ENCODE results near the gene GPR63. TPM values are rescaled to one million over a fixed set of nuclear protein-coding genes. Genes with fewer than 3 reads are reported as not detected.

Gene GPR63
- total and polyA plus RNA-seq, 2 of the 13 experiments (the other 11 are each of a cell fraction or from before 2014, with no cell fraction given) = 0.01 to 0.02 TPM

DNA sequence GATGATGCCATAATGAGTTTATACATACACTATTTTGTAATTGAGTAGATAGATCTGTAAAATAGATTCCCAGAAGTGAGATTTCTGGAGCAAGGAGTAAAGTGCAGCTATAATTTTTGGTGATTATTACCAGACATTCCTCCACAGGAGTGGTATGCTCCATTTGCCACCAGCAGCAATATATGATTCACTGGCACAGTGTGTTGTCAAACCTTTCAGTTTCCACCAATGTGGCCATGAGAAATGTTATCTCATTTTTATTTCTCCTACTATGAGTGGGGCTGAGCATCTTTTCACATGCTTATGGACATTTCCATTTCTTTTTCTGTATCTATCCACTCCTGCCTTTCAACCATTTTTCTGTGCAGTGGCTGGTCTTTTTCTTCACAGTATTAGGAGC lies 70.5 kb downstream of the GPR63 start (continued):
- TF ChIP-seq, protein P1, sequence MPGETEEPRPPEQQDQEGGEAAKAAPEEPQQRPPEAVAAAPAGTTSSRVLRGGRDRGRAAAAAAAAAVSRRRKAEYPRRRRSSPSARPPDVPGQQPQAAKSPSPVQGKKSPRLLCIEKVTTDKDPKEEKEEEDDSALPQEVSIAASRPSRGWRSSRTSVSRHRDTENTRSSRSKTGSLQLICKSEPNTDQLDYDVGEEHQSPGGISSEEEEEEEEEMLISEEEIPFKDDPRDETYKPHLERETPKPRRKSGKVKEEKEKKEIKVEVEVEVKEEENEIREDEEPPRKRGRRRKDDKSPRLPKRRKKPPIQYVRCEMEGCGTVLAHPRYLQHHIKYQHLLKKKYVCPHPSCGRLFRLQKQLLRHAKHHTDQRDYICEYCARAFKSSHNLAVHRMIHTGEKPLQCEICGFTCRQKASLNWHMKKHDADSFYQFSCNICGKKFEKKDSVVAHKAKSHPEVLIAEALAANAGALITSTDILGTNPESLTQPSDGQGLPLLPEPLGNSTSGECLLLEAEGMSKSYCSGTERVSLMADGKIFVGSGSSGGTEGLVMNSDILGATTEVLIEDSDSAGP (CRISPR knock-in tag; IDR thresholded peaks at IDR 0.05; ENCODE audit: borderline replicate concordance) = no peak

DNA sequence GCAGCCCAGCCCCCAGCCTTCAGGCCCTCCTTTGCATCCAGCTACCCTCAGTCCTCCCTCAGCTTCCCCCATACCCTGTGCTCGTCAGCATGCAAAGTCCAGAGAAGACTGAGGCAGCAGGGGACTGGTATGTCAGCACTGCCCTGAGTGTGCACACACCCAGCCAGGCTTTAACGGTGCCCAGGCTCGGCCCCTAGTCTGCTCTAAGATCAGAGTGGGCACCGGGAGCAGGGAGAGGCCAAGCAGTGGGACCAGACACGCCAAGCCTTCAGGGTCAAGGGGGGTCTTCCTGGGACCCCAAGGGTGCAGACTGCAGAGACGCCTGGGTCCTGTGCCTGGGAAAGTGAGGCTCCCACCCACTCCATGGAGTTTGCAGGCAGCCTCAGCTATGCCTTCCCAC lies 74.7 kb downstream of the GPR63 start:
- Histone ChIP-seq H2AFZ (ENCODE audit: low read length) (no peak overlapping the region), H3K79me2 (ENCODE audit: insufficient read depth, low read length) (no peaks in the 10 kb centered on the region), H4K20me1 (ENCODE audit: insufficient read depth, low read length) (no peaks in the 10 kb centered on the region), H3K27me3 (ENCODE audit: control insufficient read depth in 1 of 2, insufficient read depth in 2 of 2, low read length in 2 of 2) (peaks cover 1 to 12% of the 10 kb centered on the region in 2 experiments; a peak in 3 of 5 replicates), H3K36me3 (replicated peaks in 1 of 2; ENCODE audit: control insufficient read depth in 1 of 2, insufficient read depth in 2 of 2, low read length in 2 of 2) (no peaks in the 10 kb centered on the region), H3K9ac (ENCODE audit: insufficient read depth, low read depth, low read length) (no peak overlapping the region), H3K9me3 (ENCODE audit: low read length) (no peaks in the 10 kb centered on the region), H3K4me3 (replicated peaks in 1 of 3; ENCODE audit: insufficient read depth in 1 of 3, low read depth in 2 of 3, low read length in 3 of 3) (no peak overlapping the region), H3K4me2 (ENCODE audit: low read depth, low read length) (no peak overlapping the region), H3K4me1 (ENCODE audit: insufficient read depth, low read length) (no peaks in the 10 kb centered on the region; the same call in 1 of the 2 replicates), H3K27ac (ENCODE audit: extremely low read length, insufficient read depth, low read length) (no peak overlapping the region)
- ATAC-seq (peak; percentile 49; the same call in 2 of the 3 replicates), DNase-seq (ENCODE audit: low spot score) (no peak), FAIRE-seq (no peak)
- CTCF ChIA-PET (ENCODE audit: low intra/inter-chr PET ratio, low total read pairs) = no interaction called here
- intact Hi-C loops (cut with micrococcal nuclease; ENCODE audit: unreplicated experiment) = no loop called here
- no peak for TF ChIP-seq ZKSCAN1 (IDR thresholded peaks at IDR 0.05; ENCODE audit: low read length)
- TF ChIP-seq DNMT3B (CRISPR knock-in tag; conservative IDR thresholded peaks at IDR 0.05) = no peak
- TF ChIP-seq, protein P2, sequence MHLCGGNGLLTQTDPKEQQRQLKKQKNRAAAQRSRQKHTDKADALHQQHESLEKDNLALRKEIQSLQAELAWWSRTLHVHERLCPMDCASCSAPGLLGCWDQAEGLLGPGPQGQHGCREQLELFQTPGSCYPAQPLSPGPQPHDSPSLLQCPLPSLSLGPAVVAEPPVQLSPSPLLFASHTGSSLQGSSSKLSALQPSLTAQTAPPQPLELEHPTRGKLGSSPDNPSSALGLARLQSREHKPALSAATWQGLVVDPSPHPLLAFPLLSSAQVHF (CRISPR knock-in tag; IDR thresholded peaks at IDR 0.05) = no peak
- no peak for TF ChIP-seq ZNF251 (CRISPR knock-in tag; IDR thresholded peaks at IDR 0.05)
- TF ChIP-seq MED1 (CRISPR knock-in tag; IDR thresholded peaks at IDR 0.05) = no peak
- TF ChIP-seq NFRKB (IDR thresholded peaks at IDR 0.05) = no peak
- no peak for TF ChIP-seq RXRB (CRISPR knock-in tag; IDR thresholded peaks at IDR 0.05; ENCODE audit: borderline replicate concordance)
- no peak for TF ChIP-seq SRSF9 (IDR thresholded peaks at IDR 0.05; ENCODE audit: borderline replicate concordance, insufficient read depth, low read depth, low read length, poor library complexity, severe bottlenecking)
- no peak for TF ChIP-seq U2AF2 (IDR thresholded peaks at IDR 0.05; ENCODE audit: low read depth, low read length)
- TF ChIP-seq, protein P3, sequence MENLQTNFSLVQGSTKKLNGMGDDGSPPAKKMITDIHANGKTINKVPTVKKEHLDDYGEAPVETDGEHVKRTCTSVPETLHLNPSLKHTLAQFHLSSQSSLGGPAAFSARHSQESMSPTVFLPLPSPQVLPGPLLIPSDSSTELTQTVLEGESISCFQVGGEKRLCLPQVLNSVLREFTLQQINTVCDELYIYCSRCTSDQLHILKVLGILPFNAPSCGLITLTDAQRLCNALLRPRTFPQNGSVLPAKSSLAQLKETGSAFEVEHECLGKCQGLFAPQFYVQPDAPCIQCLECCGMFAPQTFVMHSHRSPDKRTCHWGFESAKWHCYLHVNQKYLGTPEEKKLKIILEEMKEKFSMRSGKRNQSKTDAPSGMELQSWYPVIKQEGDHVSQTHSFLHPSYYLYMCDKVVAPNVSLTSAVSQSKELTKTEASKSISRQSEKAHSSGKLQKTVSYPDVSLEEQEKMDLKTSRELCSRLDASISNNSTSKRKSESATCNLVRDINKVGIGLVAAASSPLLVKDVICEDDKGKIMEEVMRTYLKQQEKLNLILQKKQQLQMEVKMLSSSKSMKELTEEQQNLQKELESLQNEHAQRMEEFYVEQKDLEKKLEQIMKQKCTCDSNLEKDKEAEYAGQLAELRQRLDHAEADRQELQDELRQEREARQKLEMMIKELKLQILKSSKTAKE (CRISPR knock-in tag; IDR thresholded peaks at IDR 0.05; ENCODE audit: borderline replicate concordance) = no peak
- no peak for TF ChIP-seq ZNF737 (CRISPR knock-in tag; IDR thresholded peaks at IDR 0.05; ENCODE audit: borderline replicate concordance)
- TF ChIP-seq, protein P4, sequence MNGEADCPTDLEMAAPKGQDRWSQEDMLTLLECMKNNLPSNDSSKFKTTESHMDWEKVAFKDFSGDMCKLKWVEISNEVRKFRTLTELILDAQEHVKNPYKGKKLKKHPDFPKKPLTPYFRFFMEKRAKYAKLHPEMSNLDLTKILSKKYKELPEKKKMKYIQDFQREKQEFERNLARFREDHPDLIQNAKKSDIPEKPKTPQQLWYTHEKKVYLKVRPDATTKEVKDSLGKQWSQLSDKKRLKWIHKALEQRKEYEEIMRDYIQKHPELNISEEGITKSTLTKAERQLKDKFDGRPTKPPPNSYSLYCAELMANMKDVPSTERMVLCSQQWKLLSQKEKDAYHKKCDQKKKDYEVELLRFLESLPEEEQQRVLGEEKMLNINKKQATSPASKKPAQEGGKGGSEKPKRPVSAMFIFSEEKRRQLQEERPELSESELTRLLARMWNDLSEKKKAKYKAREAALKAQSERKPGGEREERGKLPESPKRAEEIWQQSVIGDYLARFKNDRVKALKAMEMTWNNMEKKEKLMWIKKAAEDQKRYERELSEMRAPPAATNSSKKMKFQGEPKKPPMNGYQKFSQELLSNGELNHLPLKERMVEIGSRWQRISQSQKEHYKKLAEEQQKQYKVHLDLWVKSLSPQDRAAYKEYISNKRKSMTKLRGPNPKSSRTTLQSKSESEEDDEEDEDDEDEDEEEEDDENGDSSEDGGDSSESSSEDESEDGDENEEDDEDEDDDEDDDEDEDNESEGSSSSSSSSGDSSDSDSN (CRISPR knock-in tag; IDR thresholded peaks at IDR 0.05) = no peak
- WGBS (ENCODE audit: low lambda C conversion rate) = no CpG with 5 or more reads among the region's 6 CpGs
- POLR2A ChIA-PET = no interaction called here
- no TSS peak for BruUV-seq (replicated peaks)
- in situ Hi-C loops (cut with HindIII; ENCODE audit: extremely low pct_ligation_motif_present, low pct_unique_long_range_greater_than_20kb) = no loop called here
